CD14-positive monocyte (primary cell): Measurements from ENCODE around the gene PRPF19. TPM values are rescaled to one million over a fixed set of nuclear protein-coding genes. Genes with fewer than 3 reads are reported as not detected.
A peak's percentile ranks its signal among the peaks of the same experiment; 100 is the strongest.

ENCODE experiments used
- DNase-seq, 3 donors: peaks; one replicate each; pipeline ENCODE4 v3.0.0-alpha.2; 2011 to 2022
- H2AFZ ChIP-seq: 2 replicates; pipeline ENCODE4 v1.6.0; 2012; ENCODE audit warnings: mild to moderate bottlenecking, low read depth, low read length, inconsistent platforms; ENCODE audit not compliant: insufficient read depth, poor library complexity, severe bottlenecking
- H3K27ac ChIP-seq, 2 donors: 1 replicate in 1 of 2; 2 replicates in 1 of 2; pipeline ENCODE4 v1.5.1; 2012 to 2013; ENCODE audit warnings: low read length in 2 of 2, control low read depth in 1 of 2, inconsistent platforms in 1 of 2, low read depth in 1 of 2, mild to moderate bottlenecking in 1 of 2
- H3K27me3 ChIP-seq, 2 donors: one replicate each; pipeline versions ENCODE4 v1.6.0 to v1.6.1; 2011 to 2013; ENCODE audit warnings: low read length in 2 of 2; ENCODE audit not compliant: control insufficient read depth in 2 of 2, insufficient read depth in 2 of 2
- H3K36me3 ChIP-seq, 2 donors: replicated peaks in 1 of 2; 1 replicate in 1 of 2; 2 replicates in 1 of 2; pipeline versions ENCODE4 v1.5.1 to v1.6.1; 2012 to 2013; ENCODE audit warnings: low read length in 2 of 2, control low read depth in 1 of 2, inconsistent platforms in 1 of 2, mild to moderate bottlenecking in 1 of 2; ENCODE audit not compliant: insufficient read depth in 2 of 2, control insufficient read depth in 1 of 2
- H3K4me1 ChIP-seq, 2 donors: 1 replicate in 1 of 2; 2 replicates in 1 of 2; pipeline versions ENCODE4 v1.5.1 to v1.6.1; 2012 to 2013; ENCODE audit warnings: low read length in 2 of 2, control low read depth in 1 of 2, inconsistent platforms in 1 of 2, mild to moderate bottlenecking in 1 of 2, moderate library complexity in 1 of 2; ENCODE audit not compliant: insufficient read depth in 2 of 2, control insufficient read depth in 1 of 2
- H3K4me2 ChIP-seq: replicated peaks from 2 replicates; pipeline ENCODE3; 2012; ENCODE audit warnings: low read length, moderate library complexity, mild to moderate bottlenecking; ENCODE audit not compliant: poor library complexity, severe bottlenecking; ENCODE audit errors: extremely low read depth
- H3K4me3 ChIP-seq, 3 experiments: fragments of 200-600 bp in 1 of 3; sonication (generic) in 1 of 3; replicated peaks in 1 of 3; 1 replicate in 2 of 3; 2 replicates in 1 of 3; pipeline ENCODE4 v1.5.1; 2011 to 2013; ENCODE audit warnings: low read length in 3 of 3, mild to moderate bottlenecking in 3 of 3, control low read depth in 2 of 3, low read depth in 2 of 3, inconsistent platforms in 1 of 3, moderate library complexity in 1 of 3
- H3K79me2 ChIP-seq: 2 replicates; pipeline ENCODE4 v1.6.0; 2012; ENCODE audit warnings: mild to moderate bottlenecking, control low read depth, inconsistent platforms, low read length, moderate library complexity; ENCODE audit not compliant: insufficient read depth
- H3K9ac ChIP-seq: 2 replicates; pipeline ENCODE4 v1.6.0; 2017; ENCODE audit warnings: low read length, mild to moderate bottlenecking; ENCODE audit not compliant: insufficient read depth, poor library complexity, severe bottlenecking
- H3K9me3 ChIP-seq, 2 donors: replicated peaks in 1 of 2; 1 replicate in 1 of 2; 2 replicates in 1 of 2; pipeline versions ENCODE4 v1.5.1 to v1.6.1; 2012 to 2013; ENCODE audit warnings: low read length in 2 of 2, control low read depth in 1 of 2; ENCODE audit not compliant: control insufficient read depth in 1 of 2, insufficient read depth in 1 of 2
- H4K20me1 ChIP-seq: 2 replicates; pipeline ENCODE4 v1.6.0; 2012; ENCODE audit warnings: mild to moderate bottlenecking, low read length, control low read depth, moderate library complexity; ENCODE audit not compliant: insufficient read depth
- H3K27ac Mint-ChIP-seq, 7 donors: one replicate each; pipeline ENCODE4 v1.8.0; 2020; ENCODE audit warnings: mild to moderate bottlenecking in 7 of 7, mixed read lengths in 7 of 7, moderate library complexity in 6 of 7, inconsistent platforms in 2 of 7
- H3K27me3 Mint-ChIP-seq, 3 donors: one replicate each; pipeline ENCODE4 v1.8.0; 2021 to 2022; ENCODE audit warnings: low read depth in 3 of 3, mild to moderate bottlenecking in 3 of 3, mixed read lengths in 3 of 3, moderate library complexity in 3 of 3, inconsistent platforms in 1 of 3
- H3K36me3 Mint-ChIP-seq, 2 donors: one replicate each; pipeline ENCODE4 v1.8.0; 2020; ENCODE audit warnings: mixed read lengths in 2 of 2, inconsistent platforms in 1 of 2, mild to moderate bottlenecking in 1 of 2
- H3K4me1 Mint-ChIP-seq: one replicate; pipeline ENCODE4 v1.8.0; 2020; ENCODE audit warnings: mild to moderate bottlenecking, mixed read lengths
- H3K4me3 Mint-ChIP-seq, 2 donors: one replicate each; pipeline ENCODE4 v1.8.0; 2020; ENCODE audit warnings: mild to moderate bottlenecking in 2 of 2, mixed read lengths in 2 of 2, moderate library complexity in 1 of 2
- H3K9me3 Mint-ChIP-seq, 7 donors: one replicate each; pipeline ENCODE4 v1.8.0; 2020 to 2022; ENCODE audit warnings: mixed read lengths in 7 of 7, mild to moderate bottlenecking in 6 of 7, moderate library complexity in 6 of 7, inconsistent platforms in 2 of 7
- WGBS: methylation state at CpG from one replicate; pipeline ENCODE4 v1.1.5; 2013; ENCODE audit warnings: missing lambda C conversion rate; ENCODE audit not compliant: insufficient coverage; 5-methylcytosine and 5-hydroxymethylcytosine counted together
- intact Hi-C, 2 donors: fragments of 100-400 bp; cut with micrococcal nuclease; formaldehyde crosslinking; loops; one replicate each; pipeline versions ENCODE4 v1.15.0 to v1.15.1; 2023
- polyA minus RNA-seq: library from RNA; depleted of rRNA, polyadenylated mRNA; stranded (reverse); fragments of >200 nt; gene quantifications from 2 replicates; pipeline ENCODE4 v1.2.3, GENCODE V29; 2012
- polyA plus RNA-seq, 3 donors: library from polyadenylated mRNA; depleted of rRNA in 1 of 3; unstranded in 2 of 3; stranded (reverse) in 1 of 3; fragments of 300-500 nt in 2 of 3; fragments of >200 nt in 1 of 3; fragmentation: Illumina TruSeq in 2 of 3; gene quantifications; 1 replicate in 2 of 3; 2 replicates in 1 of 3; pipeline ENCODE4 v1.2.3, GENCODE V29; 2012 to 2021
- total RNA-seq, 12 experiments: library from RNA in 1 of 12; stranded (reverse) in 1 of 12; fragments of 120-200 nt in 1 of 12; gene quantifications; one replicate each; pipeline ENCODE4 v1.2.4 and lab custom pipeline; 2013 to 2026; ENCODE audit warnings: mixed read lengths in 6 of 12, inconsistent platforms in 1 of 12
- TF ChIP-seq, protein P1 (sequence below): fragments of 200-600 bp; IDR thresholded peaks from one replicate; pipeline ENCODE4 v1.8.0; 2022; ENCODE audit warnings: antibody characterized with exemption, mild to moderate bottlenecking

Gene PRPF19
- 33.9 TPM for total RNA-seq (2013)
- polyA plus RNA-seq (10 to 100 TPM in 2 of 3 donors, 1 to 10 TPM in 1; 7.8 to 33.2 (median 12.2) TPM), polyA minus RNA-seq (16.5 and 37.5 TPM in 2 replicates), total RNA-seq (lab: John Stamatoyannopoulos, UW) (7.4 to 26.3 (median 18.0) reads per million in 11 experiments)

DNA sequence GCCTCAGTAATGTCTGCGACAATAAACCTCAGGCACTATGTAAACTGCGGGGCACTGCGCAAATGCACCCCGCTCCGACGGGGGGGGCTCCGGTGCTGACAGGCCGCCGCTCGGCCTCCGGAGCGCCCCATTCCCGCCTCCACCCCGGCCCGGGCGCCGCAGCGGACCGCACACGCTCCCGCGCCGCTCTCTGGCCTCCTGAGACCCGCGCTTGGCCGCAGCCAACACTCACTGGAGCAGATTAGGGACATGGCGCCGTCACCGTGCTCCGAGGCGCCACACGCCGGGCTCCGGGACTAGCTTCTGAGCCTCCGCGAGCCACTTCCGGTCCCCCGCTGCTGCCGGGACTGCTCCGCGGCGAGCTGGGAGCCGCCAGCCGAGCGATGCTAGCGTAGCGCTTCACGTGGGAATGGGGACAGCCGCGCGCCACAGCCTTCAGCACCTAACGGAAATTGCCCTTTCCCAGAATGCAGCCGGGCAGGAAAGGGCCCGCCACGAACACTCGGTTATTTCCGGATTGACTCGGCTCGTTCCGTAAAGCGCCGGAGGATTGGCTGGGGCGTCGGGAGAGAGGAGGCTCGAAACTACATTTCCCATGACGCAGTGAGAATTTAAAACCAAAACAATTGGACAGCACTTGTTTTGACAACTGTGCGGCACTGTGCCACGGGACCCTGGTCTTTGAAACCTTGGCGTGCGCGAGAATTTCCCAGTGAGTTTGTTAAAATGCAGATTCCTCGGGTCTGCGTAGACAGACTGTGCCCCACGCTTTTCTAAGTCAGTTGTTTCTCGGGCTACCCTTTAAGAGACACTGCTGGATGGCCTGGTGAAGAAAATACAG, at the start of gene PRPF19:
Gene PRPF19, minus strand, starts transcription at position 454 of the 841 bp plus-strand sequence. Its CDS starts 203 bp downstream, at position 251.
- peaks cover 38% of the 10 kb centered on the region for H3K79me2 ChIP-seq
- peak within 1 kb of the TSS; percentile 80 for H3K4me2 ChIP-seq
- H2AFZ ChIP-seq: peak within 1 kb of the TSS; percentile 90
- H3K36me3 ChIP-seq: peaks cover 25 to 30% of the 10 kb centered on the region in 2 donors
- intact Hi-C loops: loop anchor here in 1 of 2 donors (5.0 kb wide), 1 partner anchor 64 kb away; the partner anchor contains the start of gene CCDC86
- H3K27me3 ChIP-seq: no peaks in the 10 kb centered on the region
- H3K4me3 ChIP-seq: peak within 1 kb of the TSS; percentile 61 to 90 (median 66)
- peak; percentile 95 to 97 (median 96) for DNase-seq
- peaks cover 26 to 33% of the 10 kb centered on the region in 2 donors for H3K36me3 Mint-ChIP-seq
- H3K27me3 Mint-ChIP-seq: peaks cover 0 to 5% (median 2%) of the 10 kb centered on the region in 3 donors
- H3K4me3 Mint-ChIP-seq: peak within 1 kb of the TSS; percentile 86 to 89
- peaks cover 0 to 13% (median 6%) of the 10 kb centered on the region in 7 donors for H3K9me3 Mint-ChIP-seq
- H3K9ac ChIP-seq: peak within 1 kb of the TSS; percentile 92
- peak within 1 kb of the TSS; percentile 65 to 91 for H3K27ac ChIP-seq
- TF ChIP-seq, protein P1, sequence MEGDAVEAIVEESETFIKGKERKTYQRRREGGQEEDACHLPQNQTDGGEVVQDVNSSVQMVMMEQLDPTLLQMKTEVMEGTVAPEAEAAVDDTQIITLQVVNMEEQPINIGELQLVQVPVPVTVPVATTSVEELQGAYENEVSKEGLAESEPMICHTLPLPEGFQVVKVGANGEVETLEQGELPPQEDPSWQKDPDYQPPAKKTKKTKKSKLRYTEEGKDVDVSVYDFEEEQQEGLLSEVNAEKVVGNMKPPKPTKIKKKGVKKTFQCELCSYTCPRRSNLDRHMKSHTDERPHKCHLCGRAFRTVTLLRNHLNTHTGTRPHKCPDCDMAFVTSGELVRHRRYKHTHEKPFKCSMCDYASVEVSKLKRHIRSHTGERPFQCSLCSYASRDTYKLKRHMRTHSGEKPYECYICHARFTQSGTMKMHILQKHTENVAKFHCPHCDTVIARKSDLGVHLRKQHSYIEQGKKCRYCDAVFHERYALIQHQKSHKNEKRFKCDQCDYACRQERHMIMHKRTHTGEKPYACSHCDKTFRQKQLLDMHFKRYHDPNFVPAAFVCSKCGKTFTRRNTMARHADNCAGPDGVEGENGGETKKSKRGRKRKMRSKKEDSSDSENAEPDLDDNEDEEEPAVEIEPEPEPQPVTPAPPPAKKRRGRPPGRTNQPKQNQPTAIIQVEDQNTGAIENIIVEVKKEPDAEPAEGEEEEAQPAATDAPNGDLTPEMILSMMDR: no peak
- WGBS: under 1% methylated on average over 74 of the region's 75 CpGs
- peak within 1 kb of the TSS; percentile 91 to 97 (median 95) for H3K27ac Mint-ChIP-seq
- peaks cover 64% of the 10 kb centered on the region for H3K4me1 Mint-ChIP-seq
- no peaks in the 10 kb centered on the region for H3K9me3 ChIP-seq
- peaks cover 28% of the 10 kb centered on the region for H4K20me1 ChIP-seq
- peaks cover 50 to 56% of the 10 kb centered on the region in 2 donors for H3K4me1 ChIP-seq

DNA sequence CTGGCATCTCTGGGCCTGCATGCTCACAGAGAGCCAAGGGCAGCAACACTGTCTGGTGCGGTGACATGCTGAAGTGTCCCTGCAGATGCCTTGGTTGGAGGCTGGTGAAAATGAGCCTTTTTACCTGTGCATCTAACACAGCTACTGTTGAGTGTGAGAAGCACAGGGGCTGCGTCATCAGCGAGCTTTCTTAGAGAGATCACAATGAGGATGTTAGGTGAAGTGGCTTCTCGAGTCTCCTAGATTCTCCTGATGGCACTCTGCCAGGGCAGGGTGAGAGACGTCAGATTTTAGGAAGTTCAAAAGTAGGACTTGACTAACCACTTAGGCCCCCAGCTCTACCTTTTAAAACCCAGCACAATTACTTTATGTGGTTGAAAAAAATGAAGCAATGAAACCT, 49.2 kb upstream of the PRPF19 start:
- peak; percentile 70 to 83 (median 81) for DNase-seq
- Histone ChIP-seq H3K27ac (peak overlapping the region; percentile 46 to 51), H3K27me3 (peaks cover 15 to 18% of the 10 kb centered on the region in 2 donors), H4K20me1 (peaks cover 6% of the 10 kb centered on the region), H3K9me3 (no peaks in the 10 kb centered on the region), H2AFZ (no peak overlapping the region), H3K4me3 (no peak overlapping the region), H3K79me2 (peaks cover 12% of the 10 kb centered on the region), H3K9ac (no peak overlapping the region), H3K36me3 (no peaks in the 10 kb centered on the region), H3K4me1 (peaks cover 45 to 50% of the 10 kb centered on the region in 2 donors), H3K4me2 (no peak overlapping the region)
- H3K27me3 Mint-ChIP-seq: peaks cover 30 to 37% (median 34%) of the 10 kb centered on the region in 3 donors
- TF ChIP-seq, protein P1: no peak
- peaks cover 7 to 11% of the 10 kb centered on the region in 2 donors for H3K36me3 Mint-ChIP-seq
- H3K4me1 Mint-ChIP-seq: peaks cover 50% of the 10 kb centered on the region
- intact Hi-C loops: loop anchor here in 1 of 2 donors (2.0 kb wide), 1 partner anchor 71 kb away; no protein-coding TSS in a partner anchor
- 70% methylated on average over 2 of the region's 5 CpGs for WGBS
- peak overlapping the region; percentile 82 to 100 (median 99) for H3K27ac Mint-ChIP-seq
- H3K9me3 Mint-ChIP-seq: peaks cover 0 to 3% (median 1%) of the 10 kb centered on the region in 7 donors
- peak overlapping the region; percentile 31 to 51 for H3K4me3 Mint-ChIP-seq
